Measurements from ENCODE around the gene TTC8. TPM values are rescaled to one million over a fixed set of nuclear protein-coding genes. Genes with fewer than 3 reads are reported as not detected.

TTC8 gene
- polyA plus RNA-seq, 3 donors = 2.3 to 3.7 (median 2.7) TPM

DNA sequence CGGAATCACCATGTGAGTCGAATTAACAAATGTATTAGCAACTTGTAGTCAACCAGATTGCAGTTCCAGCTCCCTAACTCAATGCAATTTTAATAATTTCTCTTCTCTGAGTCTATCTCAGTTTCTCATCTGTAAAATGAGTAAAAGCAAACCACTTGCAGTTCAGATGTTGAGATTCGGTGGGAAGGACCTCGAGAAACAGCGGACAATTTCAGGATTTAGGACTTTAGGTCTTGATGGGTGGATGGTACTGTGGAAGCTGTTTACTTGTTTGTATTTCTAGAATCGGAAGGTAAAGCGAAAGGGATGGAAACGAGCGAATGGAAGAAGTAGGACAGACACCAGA, 510 bp upstream of the TTC8 start:
- no peaks in the 10 kb centered on the region for H3K79me2 ChIP-seq (ENCODE audit: insufficient read depth, low read length)
- TF ChIP-seq, protein P1, sequence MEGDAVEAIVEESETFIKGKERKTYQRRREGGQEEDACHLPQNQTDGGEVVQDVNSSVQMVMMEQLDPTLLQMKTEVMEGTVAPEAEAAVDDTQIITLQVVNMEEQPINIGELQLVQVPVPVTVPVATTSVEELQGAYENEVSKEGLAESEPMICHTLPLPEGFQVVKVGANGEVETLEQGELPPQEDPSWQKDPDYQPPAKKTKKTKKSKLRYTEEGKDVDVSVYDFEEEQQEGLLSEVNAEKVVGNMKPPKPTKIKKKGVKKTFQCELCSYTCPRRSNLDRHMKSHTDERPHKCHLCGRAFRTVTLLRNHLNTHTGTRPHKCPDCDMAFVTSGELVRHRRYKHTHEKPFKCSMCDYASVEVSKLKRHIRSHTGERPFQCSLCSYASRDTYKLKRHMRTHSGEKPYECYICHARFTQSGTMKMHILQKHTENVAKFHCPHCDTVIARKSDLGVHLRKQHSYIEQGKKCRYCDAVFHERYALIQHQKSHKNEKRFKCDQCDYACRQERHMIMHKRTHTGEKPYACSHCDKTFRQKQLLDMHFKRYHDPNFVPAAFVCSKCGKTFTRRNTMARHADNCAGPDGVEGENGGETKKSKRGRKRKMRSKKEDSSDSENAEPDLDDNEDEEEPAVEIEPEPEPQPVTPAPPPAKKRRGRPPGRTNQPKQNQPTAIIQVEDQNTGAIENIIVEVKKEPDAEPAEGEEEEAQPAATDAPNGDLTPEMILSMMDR (IDR thresholded peaks at IDR 0.05) = no peak
- peak overlapping the region; percentile 74 to 98 for H3K4me3 Mint-ChIP-seq
- H3K9me3 Mint-ChIP-seq = no peaks in the 10 kb centered on the region
- peaks cover 1 to 12% (median 6%) of the 10 kb centered on the region in 3 donors for H3K27me3 Mint-ChIP-seq (ENCODE audit: low read depth in 3 of 3)
- H3K27ac Mint-ChIP-seq = peak overlapping the region; percentile 96 to 99 (median 99)
- no peaks in the 10 kb centered on the region for H3K9me3 ChIP-seq (replicated peaks in 1 of 2; ENCODE audit: control insufficient read depth in 1 of 2, insufficient read depth in 1 of 2, low read length in 2 of 2)
- H3K4me1 ChIP-seq (ENCODE audit: control insufficient read depth in 1 of 2, insufficient read depth in 2 of 2, low read length in 2 of 2) = peaks cover 14% of the 10 kb centered on the region in 2 donors
- H4K20me1 ChIP-seq (ENCODE audit: insufficient read depth, low read length) = no peaks in the 10 kb centered on the region
- no peaks in the 10 kb centered on the region for H3K27me3 ChIP-seq (ENCODE audit: control insufficient read depth in 2 of 2, insufficient read depth in 2 of 2, low read length in 2 of 2)
- H3K4me1 Mint-ChIP-seq = peaks cover 14% of the 10 kb centered on the region
- no peaks in the 10 kb centered on the region for H3K36me3 ChIP-seq (replicated peaks in 1 of 2; ENCODE audit: control insufficient read depth in 1 of 2, insufficient read depth in 2 of 2, low read length in 2 of 2)
- H3K4me3 ChIP-seq (replicated peaks in 1 of 3; ENCODE audit: low read depth in 2 of 3, low read length in 3 of 3) = peak overlapping the region; percentile 68 to 82 (median 81)
- peak overlapping the region in 1 of 2 donors; percentile 85 for H3K27ac ChIP-seq (ENCODE audit: low read depth in 1 of 2, low read length in 2 of 2)
- peak overlapping the region; percentile 73 for H3K9ac ChIP-seq (ENCODE audit: insufficient read depth, low read length, poor library complexity, severe bottlenecking)
- no peaks in the 10 kb centered on the region for H3K36me3 Mint-ChIP-seq
- DNase-seq = no peak
- H3K4me2 ChIP-seq (replicated peaks; ENCODE audit: extremely low read depth, low read length, poor library complexity, severe bottlenecking) = peak overlapping the region; percentile 95
- 0% methylated on average over 6 of the region's 9 CpGs for WGBS (ENCODE audit: insufficient coverage)
- peak overlapping the region; percentile 98 for H2AFZ ChIP-seq (ENCODE audit: insufficient read depth, low read depth, low read length, poor library complexity, severe bottlenecking)
- intact Hi-C loops (cut with micrococcal nuclease) = no loop called here

DNA sequence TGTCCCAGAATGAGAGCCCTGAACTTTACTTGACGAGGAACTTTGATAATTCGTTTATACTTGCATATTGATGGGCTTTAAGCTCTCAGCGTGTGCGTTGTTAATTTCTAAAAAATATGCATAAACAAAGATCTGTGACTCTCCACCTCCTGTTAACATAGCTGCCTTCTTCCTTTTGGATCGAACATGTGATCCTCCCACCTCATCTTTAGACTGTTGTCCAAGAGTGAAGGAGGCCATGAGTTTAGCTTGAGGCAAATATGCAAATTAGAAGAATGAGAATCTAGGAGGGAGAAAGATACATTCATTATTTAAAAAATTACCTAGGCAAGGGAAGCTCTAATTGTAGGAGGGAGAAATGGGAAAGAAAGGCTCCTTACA, 617 bp downstream of the TTC8 start:
- H4K20me1 ChIP-seq (ENCODE audit: insufficient read depth, low read length) = no peaks in the 10 kb centered on the region
- H3K9ac ChIP-seq (ENCODE audit: insufficient read depth, low read length, poor library complexity, severe bottlenecking) = peak overlapping the region; percentile 73
- H3K9me3 Mint-ChIP-seq = no peaks in the 10 kb centered on the region
- H3K79me2 ChIP-seq (ENCODE audit: insufficient read depth, low read length) = no peaks in the 10 kb centered on the region
- intact Hi-C loops (cut with micrococcal nuclease) = no loop called here
- H3K27me3 ChIP-seq (ENCODE audit: control insufficient read depth in 2 of 2, insufficient read depth in 2 of 2, low read length in 2 of 2) = no peaks in the 10 kb centered on the region
- WGBS (ENCODE audit: insufficient coverage) = no CpG with 5 or more reads among the region's 5 CpGs
- TF ChIP-seq, protein P1 (IDR thresholded peaks at IDR 0.05) = no peak
- H3K9me3 ChIP-seq (replicated peaks in 1 of 2; ENCODE audit: control insufficient read depth in 1 of 2, insufficient read depth in 1 of 2, low read length in 2 of 2) = no peaks in the 10 kb centered on the region
- no peak for DNase-seq
- peak overlapping the region; percentile 68 to 82 (median 81) for H3K4me3 ChIP-seq (replicated peaks in 1 of 3; ENCODE audit: low read depth in 2 of 3, low read length in 3 of 3)
- H2AFZ ChIP-seq (ENCODE audit: insufficient read depth, low read depth, low read length, poor library complexity, severe bottlenecking) = peak overlapping the region; percentile 98
- H3K4me1 Mint-ChIP-seq = peaks cover 24% of the 10 kb centered on the region
- peak overlapping the region; percentile 74 to 98 for H3K4me3 Mint-ChIP-seq
- H3K27ac ChIP-seq (ENCODE audit: low read depth in 1 of 2, low read length in 2 of 2) = peak overlapping the region in 1 of 2 donors; percentile 85
- peak overlapping the region; percentile 95 for H3K4me2 ChIP-seq (replicated peaks; ENCODE audit: extremely low read depth, low read length, poor library complexity, severe bottlenecking)
- peaks cover 1 to 5% (median 4%) of the 10 kb centered on the region in 3 donors for H3K27me3 Mint-ChIP-seq (ENCODE audit: low read depth in 3 of 3)
- peaks cover 23 to 25% of the 10 kb centered on the region in 2 donors for H3K4me1 ChIP-seq (ENCODE audit: control insufficient read depth in 1 of 2, insufficient read depth in 2 of 2, low read length in 2 of 2)
- H3K36me3 ChIP-seq (replicated peaks in 1 of 2; ENCODE audit: control insufficient read depth in 1 of 2, insufficient read depth in 2 of 2, low read length in 2 of 2) = no peaks in the 10 kb centered on the region
- no peaks in the 10 kb centered on the region for H3K36me3 Mint-ChIP-seq
- H3K27ac Mint-ChIP-seq = peak overlapping the region in 5 of 7 donors; percentile 61 to 99 (median 81)

All from CD14-positive monocyte (primary cell).